Measurements from ENCODE around the gene PID1. TPM values are rescaled to one million over a fixed set of nuclear protein-coding genes. Genes with fewer than 3 reads are reported as not detected.

Gene PID1
- total RNA-seq, 1 experiment from 2014 or later, result 2.9 TPM

DNA sequence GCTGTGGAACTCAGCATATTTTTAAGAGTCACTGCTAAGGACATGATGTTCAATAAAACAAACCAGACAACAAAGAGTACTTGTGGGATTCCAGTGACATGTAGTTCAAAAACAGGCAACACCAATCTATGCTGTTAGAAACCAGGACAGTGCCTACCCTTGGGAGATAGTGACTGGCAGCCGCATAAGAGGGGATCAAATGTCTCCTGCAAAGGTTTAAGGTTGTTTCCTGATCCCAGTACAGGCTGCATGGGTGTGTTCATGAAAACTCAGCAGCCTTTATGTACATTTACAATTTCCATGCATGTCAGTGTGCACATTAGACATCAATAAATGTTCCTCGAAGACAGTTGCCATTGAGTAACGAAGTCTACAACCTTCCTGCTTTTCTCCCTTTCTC lies 183.8 kb downstream of the PID1 start:
- ATAC-seq (no peak), DNase-seq (ENCODE audit: low read depth, low spot score) (no peak)
- Histone ChIP-seq H3K36me3 (ENCODE audit: control insufficient read depth, insufficient read depth, low read length) (no peaks in the 10 kb centered on the region), H3K4me1 (ENCODE audit: control insufficient read depth, insufficient read depth, low read length) (no peaks in the 10 kb centered on the region), H3K9me3 (ENCODE audit: control insufficient read depth, insufficient read depth, low read depth, low read length) (no peaks in the 10 kb centered on the region), H3K4me3 (ENCODE audit: low read depth in 2 of 2, low read length in 2 of 2) (no peak overlapping the region), H3K27ac (ENCODE audit: low read length) (no peak overlapping the region), H3K27me3 (ENCODE audit: control insufficient read depth, insufficient read depth, low read length) (no peaks in the 10 kb centered on the region)
- BruUV-seq (replicated peaks), result no TSS peak
- in situ Hi-C loops (cut with HindIII; ENCODE audit: low pct_unique_long_range_greater_than_20kb, low sequenced_read_pairs), result no loop called here
- ChIA-PET CTCF (interaction anchor here (0.6 kb wide), 1 partner anchor 80 kb away, joined by 6 read pairs; no protein-coding TSS in a partner anchor), POLR2A (no interaction called here)
- intact Hi-C loops (cut with micrococcal nuclease; ENCODE audit: unreplicated experiment), result no loop called here
- TF ChIP-seq SIN3A (IDR thresholded peaks at IDR 0.05; ENCODE audit: borderline replicate concordance, insufficient read depth, low read depth, low read length), result no peak
- TF ChIP-seq POLR2AphosphoS5 (IDR thresholded peaks at IDR 0.05; ENCODE audit: low read depth, low read length), result no peak
- no peak for TF ChIP-seq REST (IDR thresholded peaks at IDR 0.05; ENCODE audit: insufficient read depth in 1 of 2, low read depth in 2 of 2, low read length in 1 of 2)
- no peak for TF ChIP-seq CTCF (IDR thresholded peaks at IDR 0.05)
- TF ChIP-seq TCF7L2 (IDR thresholded peaks at IDR 0.05; ENCODE audit: low read depth, low read length), result no peak

DNA sequence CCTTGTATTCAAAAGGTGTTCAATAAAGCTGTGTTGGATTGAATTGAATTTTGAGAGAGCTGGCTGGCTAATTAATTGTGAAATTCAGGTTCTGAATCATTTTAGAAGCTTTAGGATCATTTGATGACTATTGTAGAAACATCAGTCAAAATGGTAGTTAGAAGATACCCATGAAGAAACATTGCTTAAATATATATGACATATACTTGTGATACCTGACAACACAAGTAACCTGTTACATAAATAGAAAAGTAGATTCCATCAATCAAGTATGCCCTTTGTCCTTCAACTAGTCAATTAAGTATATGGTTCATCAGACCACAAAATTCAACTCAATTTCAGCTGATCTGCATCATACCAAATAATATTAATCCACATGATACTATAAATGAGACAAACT lies 185.6 kb downstream of the PID1 start:
- no peaks in the 10 kb centered on the region for H3K4me1 ChIP-seq (ENCODE audit: control insufficient read depth, insufficient read depth, low read length)
- ChIA-PET CTCF (no interaction called here), POLR2A (no interaction called here)
- in situ Hi-C loops (cut with HindIII; ENCODE audit: low pct_unique_long_range_greater_than_20kb, low sequenced_read_pairs), result no loop called here
- no TSS peak for BruUV-seq (replicated peaks)
- ATAC-seq (no peak), DNase-seq (ENCODE audit: low read depth, low spot score) (no peak)
- intact Hi-C loops (cut with micrococcal nuclease; ENCODE audit: unreplicated experiment), result no loop called here
- H3K9me3 ChIP-seq (ENCODE audit: control insufficient read depth, insufficient read depth, low read depth, low read length), result no peaks in the 10 kb centered on the region
- TF ChIP-seq TCF7L2 (IDR thresholded peaks at IDR 0.05; ENCODE audit: low read depth, low read length) (no peak), REST (IDR thresholded peaks at IDR 0.05; ENCODE audit: insufficient read depth in 1 of 2, low read depth in 2 of 2, low read length in 1 of 2) (no peak), SIN3A (IDR thresholded peaks at IDR 0.05; ENCODE audit: borderline replicate concordance, insufficient read depth, low read depth, low read length) (no peak), CTCF (IDR thresholded peaks at IDR 0.05) (no peak), POLR2AphosphoS5 (IDR thresholded peaks at IDR 0.05; ENCODE audit: low read depth, low read length) (no peak)
- no peak overlapping the region for H3K4me3 ChIP-seq (ENCODE audit: low read depth in 2 of 2, low read length in 2 of 2)
- no peaks in the 10 kb centered on the region for H3K36me3 ChIP-seq (ENCODE audit: control insufficient read depth, insufficient read depth, low read length)
- no peaks in the 10 kb centered on the region for H3K27me3 ChIP-seq (ENCODE audit: control insufficient read depth, insufficient read depth, low read length)
- H3K27ac ChIP-seq (ENCODE audit: low read length), result no peak overlapping the region

Measured in Panc1 (cell line).